Pons (tissue), 1 donor: ENCODE data around the gene CACNB4.
"Not testable (repeated sequence)": the region's sequence is repeated elsewhere in the genome, so short reads cannot be mapped to it uniquely, and the experiment has no call there.

Experiments used
- DNase-seq: peaks from one replicate; pipeline ENCODE4 v3.0.0-alpha.2; 2016; ENCODE audit warnings: low spot score

The CACNB4 gene

GRCh38 chr2:151943461-151943860 lies 155.4 kb downstream of the CACNB4 start:
- DNase-seq: no peak

DNA sequence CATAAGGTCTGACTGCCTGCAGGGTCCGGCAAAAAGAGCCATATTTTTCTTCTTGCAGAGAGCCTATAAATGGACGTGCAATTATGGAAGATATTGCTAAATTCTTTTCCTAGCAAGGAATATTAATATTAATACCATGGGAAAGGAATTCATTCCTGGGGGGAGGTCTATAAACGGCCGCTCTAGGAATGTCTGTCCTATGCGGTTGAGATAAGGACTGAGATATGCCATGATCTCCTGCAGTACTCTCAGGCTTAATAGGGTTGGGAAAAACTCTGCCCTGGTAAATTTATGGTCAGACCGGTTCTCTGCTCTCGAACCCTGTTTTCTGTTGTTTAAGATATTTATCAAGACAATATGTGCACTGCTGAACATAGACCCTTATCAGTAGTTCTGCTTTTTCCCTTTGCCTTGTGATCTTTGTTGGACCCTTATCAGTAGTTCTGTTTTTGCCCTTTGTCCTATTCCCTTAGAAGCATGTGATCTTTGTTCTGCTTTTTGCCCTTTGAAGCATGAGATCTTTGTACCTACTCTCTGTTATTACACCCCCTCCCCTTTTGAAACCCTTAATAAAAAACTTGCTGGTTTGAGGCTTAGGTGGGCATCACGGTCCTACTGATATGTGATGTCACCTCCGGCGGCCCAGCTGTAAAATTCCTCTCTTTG lies 156.2 kb downstream of the CACNB4 start:
- DNase-seq: not testable (repeated sequence)

GRCh38 chr2:151937966-151938365 lies 160.9 kb downstream of the CACNB4 start:
- no peak for DNase-seq

- DNase-seq: no peak
These were observed 162.2 kb downstream of the CACNB4 start for GRCh38 chr2:151936626-151937025.

GRCh38 chr2:151933266-151933804 lies 165.5 kb downstream of the CACNB4 start:
- DNase-seq: no peak

GRCh38 chr2:151931756-151932155 lies 167.1 kb downstream of the CACNB4 start:
- DNase-seq: no peak

- DNase-seq: no peak
These were observed 167.7 kb downstream of the CACNB4 start for GRCh38 chr2:151931030-151931611.

- no peak for DNase-seq
These were observed 168.8 kb downstream of the CACNB4 start for GRCh38 chr2:151930042-151930441.

DNA sequence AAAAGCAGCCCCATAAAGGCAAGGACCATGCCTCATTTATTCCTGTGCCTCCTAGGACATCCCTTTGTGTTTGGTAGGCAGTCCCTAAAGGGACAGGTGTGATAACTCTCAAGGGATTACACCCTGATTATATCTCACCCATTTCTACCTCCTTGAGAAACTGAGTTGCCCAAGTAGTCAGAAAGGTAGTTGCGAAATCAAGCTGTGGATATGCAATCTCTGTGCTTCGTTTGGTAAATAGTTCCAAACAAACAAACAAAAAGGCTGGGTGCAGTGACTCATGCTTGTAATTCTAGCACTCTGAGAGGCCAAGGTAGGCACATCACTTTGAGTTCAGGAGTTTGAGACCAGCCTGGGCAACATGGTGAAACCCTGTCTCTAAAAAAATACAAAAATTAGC lies 170.5 kb downstream of the CACNB4 start:
- DNase-seq: no peak

DNA sequence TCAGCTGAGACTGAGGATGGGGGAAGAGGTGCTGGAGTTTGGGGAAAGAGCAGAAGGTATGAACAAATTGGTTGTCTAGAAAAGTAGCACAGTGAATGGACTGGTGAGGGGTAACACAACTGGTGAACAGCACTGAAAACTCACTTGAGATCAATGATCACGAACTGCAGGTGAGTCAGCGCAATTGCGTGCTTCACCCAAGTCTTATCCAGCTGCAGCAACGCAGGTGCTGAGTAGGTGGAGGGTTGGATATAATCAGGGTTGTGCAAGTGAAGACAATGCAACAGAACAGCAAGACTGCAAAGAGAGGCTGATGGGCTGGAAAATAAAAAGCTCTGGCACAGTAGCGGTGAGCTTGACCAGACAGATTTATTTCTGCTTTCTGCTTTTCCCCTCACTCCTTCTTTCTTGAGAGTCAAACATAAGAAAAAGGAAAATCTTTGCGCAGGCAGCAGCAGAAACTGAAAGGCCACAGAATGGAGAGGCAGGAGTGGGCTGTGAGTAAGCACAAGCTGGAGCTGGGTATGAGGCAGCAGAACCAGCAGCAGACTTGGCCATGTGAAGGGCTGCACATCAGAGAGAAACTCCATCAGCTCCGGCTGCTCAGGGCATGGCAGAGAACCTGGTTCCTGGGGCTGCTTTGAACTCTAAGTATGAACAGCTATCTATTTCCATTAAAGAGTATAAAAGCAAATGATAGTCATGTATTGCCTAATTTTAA lies 171.2 kb downstream of the CACNB4 start:
- peak; percentile 34 for DNase-seq

- peak; percentile 69 for DNase-seq
These were observed 175.8 kb downstream of the CACNB4 start for GRCh38 chr2:151922845-151923666.

DNA sequence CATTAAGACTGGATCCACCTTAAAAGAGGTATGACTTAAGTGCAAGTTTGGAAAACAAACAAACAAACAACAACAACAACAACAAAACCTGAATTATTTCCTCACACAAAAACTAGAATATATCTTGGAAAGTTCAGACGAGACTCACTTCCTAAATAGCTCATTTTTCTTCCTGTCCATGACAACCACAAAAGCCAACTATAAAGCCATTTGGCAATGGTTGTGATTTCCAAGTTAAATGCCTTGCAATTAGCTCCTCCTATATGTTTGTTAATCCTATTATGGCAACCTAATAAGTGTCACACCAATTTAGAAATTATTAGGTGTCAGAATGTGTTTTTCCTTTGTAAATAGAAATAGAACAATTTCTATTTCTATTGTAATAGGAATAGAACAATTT lies 179.1 kb downstream of the CACNB4 start:
- DNase-seq: no peak

- peak; percentile 84 for DNase-seq
These were observed 180.5 kb downstream of the CACNB4 start for GRCh38 chr2:151918308-151918707.

GRCh38 chr2:151916632-151917031 lies 182.2 kb downstream of the CACNB4 start:
- DNase-seq: no peak

DNA sequence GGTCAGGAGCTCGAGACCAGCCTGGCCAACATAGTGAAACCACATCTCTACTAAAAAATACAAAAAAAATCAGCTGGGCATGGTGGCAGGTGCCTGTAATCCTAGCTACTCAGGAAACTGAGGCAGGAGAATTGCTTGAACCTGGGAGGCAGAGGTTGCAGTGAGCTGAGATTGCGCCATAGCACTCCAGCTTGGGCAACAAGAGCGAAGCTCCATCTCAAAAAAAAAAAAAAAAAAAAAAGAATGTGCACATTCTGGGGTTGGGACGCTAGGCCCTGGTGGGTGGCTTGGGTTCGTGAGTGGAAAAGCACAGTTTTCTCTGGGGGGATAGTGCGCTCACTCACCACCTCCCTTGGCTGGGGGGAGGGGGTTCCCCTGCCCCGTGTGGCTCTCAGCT lies 183.2 kb downstream of the CACNB4 start:
- DNase-seq: not testable (repeated sequence)

DNA sequence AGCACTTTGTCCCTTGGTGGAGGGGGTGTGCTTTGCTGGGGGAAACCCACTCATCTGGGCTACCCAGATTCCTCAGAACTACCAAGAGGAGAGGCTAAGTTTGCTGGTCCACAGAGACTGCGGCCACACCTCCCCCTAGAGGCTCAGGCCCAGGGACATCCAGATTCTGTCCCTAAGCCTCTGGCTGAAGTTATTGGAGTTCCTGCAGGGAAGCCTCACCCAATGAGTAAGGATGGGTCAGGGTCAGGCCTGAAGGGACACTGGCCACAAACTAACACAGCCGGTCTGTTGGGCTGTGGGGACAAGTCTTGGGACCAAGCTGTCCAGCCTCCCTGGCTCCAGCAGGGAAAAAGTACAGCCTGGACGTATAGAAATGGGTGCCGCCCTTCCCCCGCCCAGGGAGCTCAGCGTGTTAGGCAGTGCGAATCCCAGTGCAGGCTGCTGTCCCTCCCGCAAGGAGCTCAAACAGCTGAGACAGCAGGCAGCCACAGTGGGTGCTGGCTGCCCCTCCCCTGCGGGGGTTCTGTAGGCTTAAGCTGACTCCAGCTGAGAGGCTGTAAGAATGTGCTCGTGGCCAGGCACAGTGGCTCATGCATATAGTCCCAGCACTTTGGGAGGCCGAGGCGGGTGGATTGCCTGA lies 183.7 kb downstream of the CACNB4 start:
- no peak for DNase-seq

GRCh38 chr2:151908204-151908882 lies 190.5 kb downstream of the CACNB4 start:
- no peak for DNase-seq

GRCh38 chr2:151907286-151908203 lies 191.3 kb downstream of the CACNB4 start:
- DNase-seq: peak; percentile 36

- no peak for DNase-seq
These were observed 192.2 kb downstream of the CACNB4 start for GRCh38 chr2:151906633-151906998.
